WTC11 (cell line): Measurements from ENCODE around the gene ORAI2. TPM values are rescaled to one million over a fixed set of nuclear protein-coding genes. Genes with fewer than 3 reads are reported as not detected.

Experiments
- ATAC-seq: fragments of 200-7000 bp; cut with Tn5 transposase; 2 replicates; pipeline ENCODE4 v1.10.0; 2021; ENCODE audit warnings: mild to moderate bottlenecking, moderate library complexity
- CTCF ChIA-PET: fragments of 300-600 bp; sonication (Branson Sonifier 250); formaldehyde crosslinking; loops from one replicate; lab custom pipeline; 2021; ENCODE audit warnings: antibody characterized with exemption; lab: Charles Lee
- POLR2A ChIA-PET: fragments of 350-600 bp; sonication (Branson Sonifier 250); formaldehyde crosslinking; loops from one replicate; lab custom pipeline; 2021; ENCODE audit warnings: antibody characterized with exemption; lab: Charles Lee
- DNase-seq: peaks from one replicate; pipeline ENCODE4 v3.0.0; 2021; ENCODE audit warnings: low spot score
- H3K27ac Mint-ChIP-seq: 2 replicates; pipeline ENCODE4 v1.8.0; 2021; ENCODE audit warnings: mixed read lengths
- H3K27me3 Mint-ChIP-seq: 2 replicates; pipeline ENCODE4 v1.8.0; 2021; ENCODE audit warnings: low read depth, mild to moderate bottlenecking, moderate library complexity, mixed read lengths
- H3K36me3 Mint-ChIP-seq: 2 replicates; pipeline ENCODE4 v1.8.0; 2021; ENCODE audit warnings: mixed read lengths
- H3K4me1 Mint-ChIP-seq: 2 replicates; pipeline ENCODE4 v1.8.0; 2022; ENCODE audit warnings: mixed read lengths
- H3K4me3 Mint-ChIP-seq: 2 replicates; pipeline ENCODE4 v1.8.0; 2021; ENCODE audit warnings: mild to moderate bottlenecking, moderate library complexity, mixed read lengths
- H3K9me3 Mint-ChIP-seq: 2 replicates; pipeline ENCODE4 v1.8.0; 2021; ENCODE audit warnings: mixed read lengths
- ATF1 ChIP-seq: sonication (generic); formaldehyde crosslinking; IDR thresholded peaks from 2 replicates; pipeline ENCODE4 v1.8.1; 2023; ENCODE audit warnings: mild to moderate bottlenecking, moderate library complexity, missing genetic modification reagents
- ATF3 ChIP-seq: sonication (generic); formaldehyde crosslinking; conservative IDR thresholded peaks from 2 replicates; pipeline ENCODE4 v1.8.1; 2022; ENCODE audit warnings: mild to moderate bottlenecking, missing genetic modification reagents
- CBFB ChIP-seq: sonication (generic); formaldehyde crosslinking; IDR thresholded peaks from 2 replicates; pipeline ENCODE4 v1.8.1; 2022; ENCODE audit warnings: mild to moderate bottlenecking, low read depth, missing genetic modification reagents
- CTCF ChIP-seq: fragments of 200-600 bp; IDR thresholded peaks from 2 replicates; pipeline ENCODE4 v1.8.0; 2022; ENCODE audit warnings: antibody characterized with exemption
- GRHL2 ChIP-seq: fragments of 250-450 bp; sonication (Bioruptor Pico); IDR thresholded peaks from 2 replicates; pipeline ENCODE4 v1.8.0; 2022; ENCODE audit warnings: mild to moderate bottlenecking, moderate library complexity; ENCODE audit not compliant: insufficient replicate concordance, severe bottlenecking
- JAZF1 ChIP-seq: fragments of 250-450 bp; sonication (Bioruptor Pico); IDR thresholded peaks from 2 replicates; pipeline ENCODE4 v1.9.0; 2021; ENCODE audit warnings: moderate library complexity, mild to moderate bottlenecking, inconsistent platforms
- KAT7 ChIP-seq: sonication (generic); formaldehyde crosslinking; IDR thresholded peaks from 2 replicates; pipeline ENCODE4 v1.8.1; 2023; ENCODE audit warnings: missing genetic modification reagents, mild to moderate bottlenecking, borderline replicate concordance
- NFE2L1 ChIP-seq: sonication (generic); formaldehyde crosslinking; IDR thresholded peaks from 2 replicates; pipeline ENCODE4 v1.8.1; 2023; ENCODE audit warnings: missing genetic modification reagents
- OVOL2 ChIP-seq: fragments of 250-450 bp; sonication (Bioruptor Pico); IDR thresholded peaks from 2 replicates; pipeline ENCODE4 v1.9.0; 2021; ENCODE audit warnings: mild to moderate bottlenecking, borderline replicate concordance
- TCF7 ChIP-seq: sonication (generic); formaldehyde crosslinking; IDR thresholded peaks from 2 replicates; pipeline ENCODE4 v1.8.0; 2022; ENCODE audit warnings: mild to moderate bottlenecking, low read depth, missing genetic modification reagents, moderate library complexity
- TEAD4 ChIP-seq: sonication (generic); formaldehyde crosslinking; IDR thresholded peaks from 2 replicates; pipeline ENCODE4 v1.8.0; 2022; ENCODE audit warnings: mild to moderate bottlenecking, missing genetic modification reagents
- TP53 ChIP-seq: sonication (generic); formaldehyde crosslinking; IDR thresholded peaks from 2 replicates; pipeline ENCODE4 v1.8.1; 2023; ENCODE audit warnings: mild to moderate bottlenecking, missing genetic modification reagents
- ZMAT4 ChIP-seq: fragments of 250-450 bp; sonication (Bioruptor Pico); IDR thresholded peaks from 2 replicates; pipeline ENCODE4 v1.9.0; 2021; ENCODE audit warnings: mild to moderate bottlenecking
- ZNF263 ChIP-seq: sonication (generic); formaldehyde crosslinking; IDR thresholded peaks from 2 replicates; pipeline ENCODE4 v1.8.1; 2022; ENCODE audit warnings: low read depth, mild to moderate bottlenecking, moderate library complexity, missing genetic modification reagents
- ZNF317 ChIP-seq: sonication (generic); formaldehyde crosslinking; IDR thresholded peaks from 2 replicates; pipeline ENCODE4 v1.8.1; 2023; ENCODE audit warnings: low read depth, mild to moderate bottlenecking, moderate library complexity, missing genetic modification reagents, borderline replicate concordance
- total RNA-seq: library from RNA; stranded (reverse); gene quantifications from 3 replicates; pipeline ENCODE4 v1.2.3, GENCODE V29; 2021
- TF ChIP-seq, protein P1 (sequence below): sonication (generic); formaldehyde crosslinking; IDR thresholded peaks from 2 replicates; pipeline ENCODE4 v1.8.0; 2023; ENCODE audit warnings: missing genetic modification reagents, mild to moderate bottlenecking, borderline replicate concordance
- TF ChIP-seq, protein P2 (sequence below): sonication (generic); formaldehyde crosslinking; IDR thresholded peaks from 2 replicates; pipeline ENCODE4 v1.8.1; 2022; ENCODE audit warnings: missing genetic modification reagents, borderline replicate concordance
- TF ChIP-seq, protein P3 (sequence below): sonication (generic); formaldehyde crosslinking; IDR thresholded peaks from 2 replicates; pipeline ENCODE4 v1.8.0; 2022; ENCODE audit warnings: mild to moderate bottlenecking, missing genetic modification reagents
- TF ChIP-seq, protein P4 (sequence below): sonication (generic); formaldehyde crosslinking; IDR thresholded peaks from 2 replicates; pipeline ENCODE4 v1.8.1; 2022; ENCODE audit warnings: mild to moderate bottlenecking, missing genetic modification reagents, moderate library complexity, borderline replicate concordance
- TF ChIP-seq, protein P5 (sequence below): fragments of 250-450 bp; sonication (Bioruptor Pico); conservative IDR thresholded peaks from 2 replicates; pipeline ENCODE4 v1.9.0; 2021; ENCODE audit warnings: mild to moderate bottlenecking

The ORAI2 gene
- total RNA-seq, 1 experiment from 2014 or later = 22.2 TPM

DNA sequence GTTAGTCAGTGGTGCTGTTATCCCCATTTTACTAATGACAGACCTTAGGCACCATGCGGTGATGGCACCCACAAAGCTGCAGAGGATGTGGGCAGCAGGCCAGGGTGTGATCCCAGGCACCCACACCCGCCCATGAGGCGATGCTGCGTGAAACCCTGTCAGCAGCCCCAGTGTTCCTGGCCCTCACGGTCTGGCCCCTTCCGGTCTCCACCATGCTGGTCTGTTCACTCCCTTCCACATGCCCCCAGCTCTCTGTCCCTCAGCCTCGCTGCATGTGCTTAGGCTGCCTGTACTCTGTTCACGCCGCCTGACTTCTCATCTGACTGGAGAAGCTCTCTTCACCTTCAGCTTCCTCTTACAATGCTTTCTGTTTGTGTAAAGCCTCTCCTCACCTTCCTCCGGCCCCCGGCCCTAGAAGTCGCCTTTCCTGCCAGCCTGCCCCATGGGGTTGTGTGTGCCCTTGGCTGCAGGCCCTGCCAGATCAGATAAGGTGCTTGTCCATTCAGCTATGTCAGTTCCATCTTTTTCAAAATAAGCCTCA, 17.6 kb upstream of the ORAI2 start (continued):
- TF ChIP-seq, protein P1, sequence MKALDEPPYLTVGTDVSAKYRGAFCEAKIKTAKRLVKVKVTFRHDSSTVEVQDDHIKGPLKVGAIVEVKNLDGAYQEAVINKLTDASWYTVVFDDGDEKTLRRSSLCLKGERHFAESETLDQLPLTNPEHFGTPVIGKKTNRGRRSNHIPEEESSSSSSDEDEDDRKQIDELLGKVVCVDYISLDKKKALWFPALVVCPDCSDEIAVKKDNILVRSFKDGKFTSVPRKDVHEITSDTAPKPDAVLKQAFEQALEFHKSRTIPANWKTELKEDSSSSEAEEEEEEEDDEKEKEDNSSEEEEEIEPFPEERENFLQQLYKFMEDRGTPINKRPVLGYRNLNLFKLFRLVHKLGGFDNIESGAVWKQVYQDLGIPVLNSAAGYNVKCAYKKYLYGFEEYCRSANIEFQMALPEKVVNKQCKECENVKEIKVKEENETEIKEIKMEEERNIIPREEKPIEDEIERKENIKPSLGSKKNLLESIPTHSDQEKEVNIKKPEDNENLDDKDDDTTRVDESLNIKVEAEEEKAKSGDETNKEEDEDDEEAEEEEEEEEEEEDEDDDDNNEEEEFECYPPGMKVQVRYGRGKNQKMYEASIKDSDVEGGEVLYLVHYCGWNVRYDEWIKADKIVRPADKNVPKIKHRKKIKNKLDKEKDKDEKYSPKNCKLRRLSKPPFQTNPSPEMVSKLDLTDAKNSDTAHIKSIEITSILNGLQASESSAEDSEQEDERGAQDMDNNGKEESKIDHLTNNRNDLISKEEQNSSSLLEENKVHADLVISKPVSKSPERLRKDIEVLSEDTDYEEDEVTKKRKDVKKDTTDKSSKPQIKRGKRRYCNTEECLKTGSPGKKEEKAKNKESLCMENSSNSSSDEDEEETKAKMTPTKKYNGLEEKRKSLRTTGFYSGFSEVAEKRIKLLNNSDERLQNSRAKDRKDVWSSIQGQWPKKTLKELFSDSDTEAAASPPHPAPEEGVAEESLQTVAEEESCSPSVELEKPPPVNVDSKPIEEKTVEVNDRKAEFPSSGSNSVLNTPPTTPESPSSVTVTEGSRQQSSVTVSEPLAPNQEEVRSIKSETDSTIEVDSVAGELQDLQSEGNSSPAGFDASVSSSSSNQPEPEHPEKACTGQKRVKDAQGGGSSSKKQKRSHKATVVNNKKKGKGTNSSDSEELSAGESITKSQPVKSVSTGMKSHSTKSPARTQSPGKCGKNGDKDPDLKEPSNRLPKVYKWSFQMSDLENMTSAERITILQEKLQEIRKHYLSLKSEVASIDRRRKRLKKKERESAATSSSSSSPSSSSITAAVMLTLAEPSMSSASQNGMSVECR = no peak
- TF ChIP-seq, protein P2, sequence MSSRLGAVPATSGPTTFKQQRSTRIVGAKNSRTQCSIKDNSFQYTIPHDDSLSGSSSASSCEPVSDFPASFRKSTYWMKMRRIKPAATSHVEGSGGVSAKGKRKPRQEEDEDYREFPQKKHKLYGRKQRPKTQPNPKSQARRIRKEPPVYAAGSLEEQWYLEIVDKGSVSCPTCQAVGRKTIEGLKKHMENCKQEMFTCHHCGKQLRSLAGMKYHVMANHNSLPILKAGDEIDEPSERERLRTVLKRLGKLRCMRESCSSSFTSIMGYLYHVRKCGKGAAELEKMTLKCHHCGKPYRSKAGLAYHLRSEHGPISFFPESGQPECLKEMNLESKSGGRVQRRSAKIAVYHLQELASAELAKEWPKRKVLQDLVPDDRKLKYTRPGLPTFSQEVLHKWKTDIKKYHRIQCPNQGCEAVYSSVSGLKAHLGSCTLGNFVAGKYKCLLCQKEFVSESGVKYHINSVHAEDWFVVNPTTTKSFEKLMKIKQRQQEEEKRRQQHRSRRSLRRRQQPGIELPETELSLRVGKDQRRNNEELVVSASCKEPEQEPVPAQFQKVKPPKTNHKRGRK (CRISPR knock-in tag) = no peak
- TF ChIP-seq JAZF1 (CRISPR knock-in tag) = no peak
- no peak for TF ChIP-seq TCF7 (CRISPR knock-in tag)
- no peak for TF ChIP-seq GRHL2 (CRISPR knock-in tag)
- no peak for TF ChIP-seq NFE2L1
- no peak for TF ChIP-seq ATF3
- no peak for TF ChIP-seq ZNF263
- TF ChIP-seq CBFB (CRISPR knock-in tag) = no peak
- TF ChIP-seq, protein P3, sequence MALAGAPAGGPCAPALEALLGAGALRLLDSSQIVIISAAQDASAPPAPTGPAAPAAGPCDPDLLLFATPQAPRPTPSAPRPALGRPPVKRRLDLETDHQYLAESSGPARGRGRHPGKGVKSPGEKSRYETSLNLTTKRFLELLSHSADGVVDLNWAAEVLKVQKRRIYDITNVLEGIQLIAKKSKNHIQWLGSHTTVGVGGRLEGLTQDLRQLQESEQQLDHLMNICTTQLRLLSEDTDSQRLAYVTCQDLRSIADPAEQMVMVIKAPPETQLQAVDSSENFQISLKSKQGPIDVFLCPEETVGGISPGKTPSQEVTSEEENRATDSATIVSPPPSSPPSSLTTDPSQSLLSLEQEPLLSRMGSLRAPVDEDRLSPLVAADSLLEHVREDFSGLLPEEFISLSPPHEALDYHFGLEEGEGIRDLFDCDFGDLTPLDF = no peak
- no peak for TF ChIP-seq CTCF
- no peak for TF ChIP-seq ZMAT4 (CRISPR knock-in tag)

DNA sequence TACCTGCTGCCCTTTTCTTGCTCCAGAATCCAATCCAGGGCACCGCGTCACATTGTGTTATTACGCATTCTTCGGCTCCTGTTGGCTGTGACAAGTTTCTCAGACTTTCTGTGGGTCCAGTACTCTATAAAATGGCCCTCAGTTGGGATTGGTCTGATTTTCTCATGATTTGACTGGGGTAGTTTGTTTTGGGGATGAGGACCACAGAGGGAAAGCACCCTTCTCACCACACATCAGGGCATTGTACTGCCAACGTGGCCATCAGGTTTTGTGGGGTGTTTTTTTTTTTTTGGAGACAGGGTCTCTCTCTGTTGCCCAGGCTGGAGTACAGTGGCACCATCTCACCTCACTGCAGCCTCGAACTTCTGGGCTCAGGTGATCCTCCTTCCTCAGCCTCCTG, 17.0 kb upstream of the ORAI2 start:
- Mint-ChIP-seq H3K27me3 (no peaks in the 10 kb centered on the region), H3K9me3 (no peaks in the 10 kb centered on the region), H3K36me3 (peaks cover 44% of the 10 kb centered on the region), H3K4me1 (no peaks in the 10 kb centered on the region)
- CTCF ChIA-PET = interaction anchor here (3.0 kb wide), 1 partner anchor 12 kb away, joined by 10 read pairs; no protein-coding TSS in a partner anchor
- POLR2A ChIA-PET = no interaction called here
- TF ChIP-seq TEAD4 (CRISPR knock-in tag) = no peak
- no peak for TF ChIP-seq NFE2L1
- no peak for TF ChIP-seq OVOL2
- TF ChIP-seq, protein P4, sequence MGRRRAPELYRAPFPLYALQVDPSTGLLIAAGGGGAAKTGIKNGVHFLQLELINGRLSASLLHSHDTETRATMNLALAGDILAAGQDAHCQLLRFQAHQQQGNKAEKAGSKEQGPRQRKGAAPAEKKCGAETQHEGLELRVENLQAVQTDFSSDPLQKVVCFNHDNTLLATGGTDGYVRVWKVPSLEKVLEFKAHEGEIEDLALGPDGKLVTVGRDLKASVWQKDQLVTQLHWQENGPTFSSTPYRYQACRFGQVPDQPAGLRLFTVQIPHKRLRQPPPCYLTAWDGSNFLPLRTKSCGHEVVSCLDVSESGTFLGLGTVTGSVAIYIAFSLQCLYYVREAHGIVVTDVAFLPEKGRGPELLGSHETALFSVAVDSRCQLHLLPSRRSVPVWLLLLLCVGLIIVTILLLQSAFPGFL (CRISPR knock-in tag) = no peak
- no peak for TF ChIP-seq ATF1 (CRISPR knock-in tag)
- no peak for TF ChIP-seq KAT7 (CRISPR knock-in tag)
- no peak for TF ChIP-seq ATF3
- no peak for TF ChIP-seq TP53 (CRISPR knock-in tag)
- TF ChIP-seq, protein P5, sequence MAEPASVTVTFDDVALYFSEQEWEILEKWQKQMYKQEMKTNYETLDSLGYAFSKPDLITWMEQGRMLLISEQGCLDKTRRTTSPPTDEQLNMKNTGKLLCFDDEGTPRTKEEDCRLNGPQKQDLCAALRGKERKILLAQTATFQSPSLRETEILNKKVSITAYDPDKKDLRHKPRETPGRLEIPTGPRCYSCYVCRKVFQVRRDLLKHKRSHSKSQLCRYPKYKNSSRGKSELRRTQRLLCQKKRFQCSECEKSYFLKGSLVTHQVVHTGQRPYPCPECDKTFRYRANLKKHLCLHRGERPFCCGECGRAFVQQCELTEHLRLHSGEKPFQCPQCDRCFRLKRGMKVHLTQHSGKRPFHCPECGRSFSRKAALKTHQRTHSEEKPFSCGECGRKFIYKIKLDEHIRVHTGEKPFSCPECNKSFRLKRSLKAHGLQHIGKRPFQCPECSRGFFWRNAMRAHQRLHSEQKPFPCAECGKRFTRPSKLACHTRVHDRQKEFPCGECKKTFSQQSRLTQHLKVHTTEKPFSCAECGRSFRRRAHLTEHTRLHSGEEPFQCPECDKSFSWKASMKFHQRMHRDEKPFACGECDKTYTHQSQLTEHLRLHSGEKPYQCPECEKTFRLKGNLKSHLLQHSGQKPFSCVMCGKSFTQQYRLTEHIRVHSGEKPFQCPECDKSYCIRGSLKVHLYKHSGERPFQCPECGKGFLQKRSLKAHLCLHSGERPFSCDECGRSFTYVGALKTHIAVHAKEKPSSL (CRISPR knock-in tag) = no peak
- TF ChIP-seq ZNF317 = no peak
- TF ChIP-seq, all 79 proteins: peak for 0
- ATAC-seq (no peak), DNase-seq (no peak)
- H3K27ac Mint-ChIP-seq = no peak overlapping the region
- no peak overlapping the region for H3K4me3 Mint-ChIP-seq
